Hypothalamus (tissue), 51 donors: ENCODE measurements around the gene CYP2J2.
"Not testable (repeated sequence)": the region's sequence is repeated elsewhere in the genome, so short reads cannot be mapped to it uniquely, and the experiment has no call there.

ENCODE experiments used
- DNase-seq, 51 donors: peaks; one replicate each; lab custom pipeline; 2025; lab: John Stamatoyannopoulos, UW

The CYP2J2 gene

DNA sequence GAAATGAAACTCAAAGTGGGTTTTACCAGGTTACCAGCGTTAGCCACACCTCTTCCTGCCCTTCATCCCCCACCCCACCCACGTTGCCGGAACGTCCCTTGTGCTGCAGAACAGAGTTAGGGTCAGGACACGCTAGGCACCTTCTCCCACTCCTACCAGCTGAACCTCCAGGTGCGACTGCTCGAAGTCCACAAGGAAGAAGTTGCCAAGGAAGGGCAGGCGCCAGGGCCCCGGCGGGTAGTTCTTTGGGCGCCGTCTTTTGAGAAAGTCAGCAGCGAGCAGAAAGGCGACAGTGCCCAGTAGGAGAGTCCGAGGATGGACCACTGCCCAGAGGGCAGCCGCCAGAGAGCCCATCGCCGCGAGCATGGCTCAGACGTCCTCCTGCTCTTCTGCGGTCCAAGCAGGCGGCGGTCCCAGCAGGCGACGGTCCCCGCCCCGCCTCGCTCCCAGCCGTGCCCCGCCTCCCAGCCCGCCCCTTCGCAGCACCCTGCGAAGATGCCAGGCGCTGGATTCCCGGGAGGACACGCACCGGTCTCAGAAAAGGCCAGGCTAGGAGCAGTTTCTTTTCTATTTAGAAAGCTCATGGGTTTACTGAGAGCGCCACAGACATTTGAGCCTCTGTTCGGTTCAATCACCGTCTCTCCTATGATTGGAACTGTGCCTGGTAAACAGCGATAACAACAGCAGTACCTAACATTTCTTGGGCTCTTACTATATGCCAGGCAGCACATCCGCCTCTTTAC, at the start of gene CYP2J2:
Gene CYP2J2 (minus strand): TSS at position 393 of the 743 bp plus-strand sequence. CDS start 27 bp downstream, at position 366.
- DNase-seq, result peak in 48 of 51 donors; percentile 13 to 88 (median 74)

- DNase-seq, result no peak
Measured at GRCh38 chr1:59973719-59974118, 47.1 kb upstream of the CYP2J2 start.

DNA sequence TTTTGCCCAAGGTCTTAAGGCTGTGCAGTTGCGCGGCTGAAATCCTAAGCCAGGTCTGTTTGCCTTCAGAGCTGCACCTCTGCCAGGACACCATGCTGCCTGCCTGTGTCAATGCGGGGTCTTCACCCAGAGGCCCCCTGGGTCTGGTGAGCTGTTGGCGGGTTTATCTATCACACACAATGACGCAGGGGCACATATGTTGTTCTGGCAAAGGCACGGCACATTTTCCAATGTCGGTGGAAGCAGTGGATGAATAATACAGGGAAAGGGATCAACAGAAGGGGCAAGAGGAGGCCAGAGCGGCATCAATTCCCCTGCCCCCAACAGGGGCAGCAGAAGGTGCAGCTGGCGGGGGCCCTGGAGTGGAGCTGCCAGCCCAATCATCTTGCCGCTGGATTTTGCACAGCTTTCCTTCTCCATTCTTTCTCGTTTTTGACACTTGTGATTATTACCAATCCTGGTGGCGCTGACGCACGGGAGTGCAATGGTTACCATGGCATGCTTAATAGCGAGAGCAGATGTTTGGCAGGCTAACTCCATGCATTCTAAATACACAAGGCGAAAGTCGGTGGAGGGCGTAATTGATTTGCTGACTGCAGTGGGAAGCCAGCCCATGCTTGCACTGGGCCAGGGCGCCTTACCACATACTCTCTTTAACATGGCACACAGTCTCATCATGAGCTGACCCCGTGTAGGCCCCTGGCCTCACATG, 45.8 kb upstream of the CYP2J2 start:
- DNase-seq, result peak in 21 of 51 donors; percentile 2 to 37 (median 15)

GRCh38 chr1:59971464-59971911, 44.9 kb upstream of the CYP2J2 start:
- peak in 46 of 51 donors; percentile 4 to 83 (median 60) for DNase-seq

DNA sequence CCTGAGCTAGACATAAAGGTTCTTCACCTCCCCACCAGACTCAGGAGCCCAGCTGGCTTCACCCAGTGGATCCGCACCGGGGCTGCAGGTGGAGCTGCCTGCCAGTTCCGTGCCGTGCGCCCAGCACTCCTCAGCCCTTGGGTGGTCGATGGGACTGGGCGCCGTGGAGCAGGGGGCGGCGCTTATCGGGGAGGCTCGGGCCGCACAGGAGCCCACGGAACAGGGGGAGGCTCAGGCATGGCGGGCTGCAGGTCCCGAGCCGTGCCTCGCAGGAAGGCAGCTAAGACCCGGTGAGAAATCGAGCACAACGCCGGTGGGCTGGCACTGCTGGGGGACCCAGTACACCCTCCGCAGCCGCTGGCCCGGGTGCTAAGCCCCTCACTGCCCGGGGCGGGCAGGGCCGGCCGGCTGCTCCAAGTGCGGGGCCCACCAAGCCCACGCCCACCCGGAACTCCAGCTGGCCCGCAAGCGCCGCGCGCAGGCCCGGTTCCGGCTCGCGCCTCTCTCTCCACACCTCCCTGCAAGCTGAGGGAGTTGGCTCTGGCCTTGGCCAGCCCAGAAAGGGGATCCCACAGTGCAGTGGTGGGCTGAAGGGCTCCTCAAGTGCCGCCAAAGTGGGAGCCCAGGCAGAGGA, 43.1 kb upstream of the CYP2J2 start:
- DNase-seq, result not testable (repeated sequence)

- DNase-seq, result not testable (repeated sequence)
Measured at GRCh38 chr1:59968746-59969145, 42.2 kb upstream of the CYP2J2 start.

- no peak for DNase-seq
Measured at GRCh38 chr1:59967780-59968179, 41.2 kb upstream of the CYP2J2 start.

GRCh38 chr1:59967141-59967697, 40.6 kb upstream of the CYP2J2 start:
- peak in 2 of 51 donors; percentile 2 to 6 for DNase-seq

DNA sequence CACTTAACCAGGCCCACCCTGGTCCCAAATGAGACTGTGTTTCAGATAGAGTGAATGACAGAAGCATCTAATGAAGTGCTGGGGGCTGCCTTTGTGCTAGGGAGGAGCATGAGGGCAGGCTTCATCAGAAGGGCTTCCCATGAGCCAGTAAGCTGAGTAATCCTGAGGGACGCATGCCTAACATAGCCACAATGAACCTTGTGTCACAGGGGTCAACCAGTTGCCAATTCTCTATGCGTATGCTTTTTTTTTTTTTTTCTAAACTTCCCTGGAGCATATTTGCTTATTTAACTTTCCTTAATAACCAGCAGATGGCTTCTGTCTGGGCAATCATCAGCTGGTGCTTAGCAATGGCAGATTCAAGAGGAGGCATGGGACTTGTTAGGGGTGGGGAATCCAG, 25.5 kb upstream of the CYP2J2 start:
- no peak for DNase-seq

DNA sequence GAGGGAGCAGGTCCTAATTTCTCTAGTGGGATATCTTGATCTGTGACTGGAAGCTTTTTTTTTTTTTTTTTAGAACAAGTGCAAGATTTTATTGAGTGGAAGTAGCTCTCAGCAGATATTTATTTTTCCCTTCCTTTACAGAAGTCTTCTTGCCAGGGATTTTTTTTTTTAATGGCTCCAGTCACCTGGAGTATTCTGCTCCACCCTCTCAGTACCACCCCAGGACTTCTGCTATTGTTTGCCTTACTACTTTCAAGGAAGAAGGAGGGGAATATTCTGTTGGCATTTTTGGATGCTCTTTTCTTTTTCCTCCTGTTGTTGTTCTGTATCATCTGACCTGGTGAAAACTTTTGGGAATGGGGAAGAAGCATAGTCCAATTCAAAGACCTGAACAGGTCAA, 23.1 kb upstream of the CYP2J2 start:
- no peak for DNase-seq

DNA sequence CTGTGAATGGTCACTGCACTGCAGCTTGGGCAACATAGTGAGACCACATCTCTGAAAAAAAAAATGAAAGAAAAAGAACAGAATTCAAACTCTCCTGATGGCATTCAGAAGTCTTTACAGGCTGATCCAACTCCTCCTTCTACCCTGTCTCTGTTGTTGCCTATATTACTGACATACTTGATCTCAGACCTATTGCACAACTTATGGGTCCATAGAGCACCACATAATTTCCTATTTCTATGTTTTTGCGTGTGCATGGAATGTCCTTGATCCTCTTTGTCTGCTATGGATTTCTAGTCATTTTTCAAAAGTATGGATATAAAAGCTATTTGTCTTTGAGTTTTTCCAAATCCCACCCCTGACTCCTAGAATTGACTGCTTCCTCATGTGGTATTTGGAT, 22.4 kb upstream of the CYP2J2 start:
- DNase-seq, result no peak

- DNase-seq, result peak in 40 of 51 donors; percentile 3 to 79 (median 36)
Measured at GRCh38 chr1:59947047-59947938, 20.7 kb upstream of the CYP2J2 start.

GRCh38 chr1:59945790-59946189, 19.2 kb upstream of the CYP2J2 start:
- no peak for DNase-seq

GRCh38 chr1:59939393-59939792, 12.8 kb upstream of the CYP2J2 start:
- DNase-seq, result no peak

DNA sequence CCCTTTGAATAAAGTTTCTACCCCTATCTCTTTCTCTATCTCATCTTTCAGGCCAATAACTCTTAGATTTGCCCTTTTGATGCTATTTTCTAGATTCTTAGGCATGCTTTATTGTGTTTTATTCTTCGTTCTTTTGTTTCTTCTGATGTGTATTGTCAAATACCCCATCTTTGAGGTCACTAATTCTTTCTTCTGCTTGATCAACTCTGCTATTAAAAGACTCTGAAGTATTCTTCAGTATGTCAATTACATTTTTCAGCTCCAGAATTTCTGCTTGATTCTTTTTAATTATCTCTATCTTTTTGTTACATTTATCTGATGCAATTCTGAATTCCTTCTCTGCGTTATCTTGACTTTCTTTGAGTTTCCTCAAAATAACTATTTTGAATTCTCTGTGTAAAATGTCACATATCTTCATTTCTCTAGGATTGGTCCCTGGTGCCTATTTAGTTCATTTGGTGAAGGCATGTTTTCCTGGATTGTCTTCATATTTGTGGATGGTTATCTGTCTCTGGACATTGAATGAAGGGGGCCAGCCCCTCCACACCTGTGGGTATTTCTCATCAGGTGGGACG, 11.2 kb upstream of the CYP2J2 start:
- no peak for DNase-seq

GRCh38 chr1:59936358-59936821, 9.8 kb upstream of the CYP2J2 start:
- DNase-seq, result no peak

GRCh38 chr1:59928996-59929395, 2.4 kb upstream of the CYP2J2 start:
- DNase-seq, result no peak

DNA sequence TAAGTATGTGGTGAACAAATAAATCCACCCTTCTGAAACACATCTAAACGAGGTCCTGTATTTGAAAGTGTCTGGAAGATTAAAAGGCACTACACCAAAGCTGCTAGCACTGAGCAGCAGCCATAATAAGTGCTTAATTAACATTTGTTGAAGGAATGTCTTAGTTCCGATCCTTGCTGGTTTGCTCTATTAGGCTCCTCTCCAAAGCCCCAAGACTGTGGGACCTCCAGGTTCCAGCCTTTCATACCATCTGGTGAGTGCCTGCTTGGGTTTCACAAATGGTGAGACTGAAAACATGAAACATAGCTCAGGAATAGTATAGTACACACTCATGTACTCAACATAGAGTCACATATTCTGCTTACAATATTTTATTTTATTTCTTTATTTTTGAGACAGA, 640 bp upstream of the CYP2J2 start:
- DNase-seq, result peak in 1 of 51 donors; percentile 46

- no peak for DNase-seq
Measured at GRCh38 chr1:59924653-59925052, 1.9 kb downstream of the CYP2J2 start.
